ENCODE results near the gene PTPRD.

The PTPRD gene

DNA sequence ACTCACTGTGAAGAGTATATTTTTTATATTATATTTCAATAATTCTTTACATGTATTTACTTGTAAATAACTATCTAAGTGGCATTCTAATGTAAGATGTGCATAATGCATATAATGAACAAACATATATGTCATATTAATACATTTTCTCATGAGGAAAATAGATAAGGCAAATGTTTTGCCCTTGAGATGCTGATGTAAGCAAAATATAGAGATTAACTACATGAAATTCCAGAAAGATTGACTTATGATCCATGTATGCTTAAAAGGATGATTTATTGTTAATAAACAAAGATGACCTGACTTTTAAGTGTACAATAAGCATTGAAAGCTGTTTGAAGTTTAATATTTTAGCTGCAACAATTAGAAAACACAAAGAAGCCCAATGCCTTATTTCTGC, 559.9 kb downstream of the PTPRD start:
- Mint-ChIP-seq H3K36me3 (ENCODE audit: low read depth) (no peaks in the 10 kb centered on the region), H3K4me1 (no peaks in the 10 kb centered on the region), H3K9me3 (no peaks in the 10 kb centered on the region), H3K27me3 (no peaks in the 10 kb centered on the region), H3K27ac (no peak overlapping the region), H3K4me3 (no peak overlapping the region)
- ATAC-seq (no peak), DNase-seq (no peak)

- H3K4me3 Mint-ChIP-seq = no peak overlapping the region
- no peak for ATAC-seq
- no peaks in the 10 kb centered on the region for H3K36me3 Mint-ChIP-seq (ENCODE audit: low read depth)
- H3K27ac Mint-ChIP-seq = no peak overlapping the region
- H3K27me3 Mint-ChIP-seq = no peaks in the 10 kb centered on the region
- no peaks in the 10 kb centered on the region for H3K4me1 Mint-ChIP-seq
- no peak for DNase-seq
- no peaks in the 10 kb centered on the region for H3K9me3 Mint-ChIP-seq
Measured at GRCh38 chr9:10052181-10052580, 560.6 kb downstream of the PTPRD start.

DNA sequence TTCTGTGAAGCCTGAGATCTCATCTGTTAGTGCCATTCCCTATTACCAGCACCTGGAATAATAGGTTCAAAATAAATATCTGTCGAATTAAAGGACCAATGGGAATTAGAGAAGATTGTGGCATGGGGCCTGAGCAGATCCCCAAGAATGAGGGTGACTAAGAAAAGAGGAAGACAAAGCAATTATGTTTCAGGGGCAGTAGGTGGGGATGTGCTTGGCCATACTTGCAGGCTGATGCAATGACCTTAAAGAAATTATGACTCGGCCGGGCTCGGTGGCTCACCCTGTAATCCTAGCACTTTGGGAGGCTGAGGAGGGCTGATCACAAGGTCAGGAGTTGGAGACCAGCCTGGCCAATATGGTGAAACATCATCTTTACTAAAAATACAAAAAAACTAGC, 562.8 kb downstream of the PTPRD start:
- H3K4me3 Mint-ChIP-seq = no peak overlapping the region
- no peak for ATAC-seq
- no peaks in the 10 kb centered on the region for H3K36me3 Mint-ChIP-seq (ENCODE audit: low read depth)
- H3K27ac Mint-ChIP-seq = no peak overlapping the region
- no peaks in the 10 kb centered on the region for H3K4me1 Mint-ChIP-seq
- DNase-seq = no peak
- no peaks in the 10 kb centered on the region for H3K27me3 Mint-ChIP-seq
- no peaks in the 10 kb centered on the region for H3K9me3 Mint-ChIP-seq

GRCh38 chr9:10048994-10049393, 563.8 kb downstream of the PTPRD start:
- DNase-seq = no peak
- Mint-ChIP-seq H3K9me3 (no peaks in the 10 kb centered on the region), H3K4me1 (no peaks in the 10 kb centered on the region), H3K36me3 (ENCODE audit: low read depth) (no peaks in the 10 kb centered on the region), H3K27ac (no peak overlapping the region), H3K4me3 (no peak overlapping the region), H3K27me3 (no peaks in the 10 kb centered on the region)
- ATAC-seq = no peak

DNA sequence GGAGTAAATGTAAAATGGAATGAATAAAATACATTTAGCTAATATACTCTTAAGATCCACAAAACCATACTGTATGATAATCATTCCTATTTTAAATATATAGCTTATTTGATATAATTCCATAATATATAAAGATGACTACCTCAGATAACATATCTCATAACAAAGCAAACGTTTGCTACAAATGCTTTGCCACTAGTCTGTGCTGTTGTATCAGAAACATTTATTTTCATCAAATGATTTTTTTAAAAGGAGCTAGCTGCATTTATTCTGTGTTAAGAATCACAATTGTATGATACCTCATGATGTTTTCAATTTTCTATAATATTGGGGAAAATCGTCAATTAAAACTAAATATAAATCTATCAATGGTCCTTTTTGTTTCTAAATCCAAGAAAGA, 567.2 kb downstream of the PTPRD start:
- no peaks in the 10 kb centered on the region for H3K4me1 Mint-ChIP-seq
- ATAC-seq (no peak), DNase-seq (no peak)
- H3K27me3 Mint-ChIP-seq = no peaks in the 10 kb centered on the region
- H3K27ac Mint-ChIP-seq = no peak overlapping the region
- H3K36me3 Mint-ChIP-seq (ENCODE audit: low read depth) = no peaks in the 10 kb centered on the region
- H3K9me3 Mint-ChIP-seq = no peaks in the 10 kb centered on the region
- H3K4me3 Mint-ChIP-seq = no peak overlapping the region

GRCh38 chr9:10041726-10042229, 571.0 kb downstream of the PTPRD start:
- Mint-ChIP-seq H3K4me3 (no peak overlapping the region), H3K27ac (no peak overlapping the region), H3K27me3 (no peaks in the 10 kb centered on the region), H3K36me3 (ENCODE audit: low read depth) (no peaks in the 10 kb centered on the region), H3K4me1 (no peaks in the 10 kb centered on the region), H3K9me3 (no peaks in the 10 kb centered on the region)
- DNase-seq = no peak
- no peak for ATAC-seq

GRCh38 chr9:10036095-10036494, 576.7 kb downstream of the PTPRD start:
- DNase-seq (no peak), ATAC-seq (no peak)
- Mint-ChIP-seq H3K9me3 (peaks cover 3% of the 10 kb centered on the region), H3K27ac (no peak overlapping the region), H3K27me3 (no peaks in the 10 kb centered on the region), H3K4me3 (no peak overlapping the region), H3K36me3 (ENCODE audit: low read depth) (no peaks in the 10 kb centered on the region), H3K4me1 (no peaks in the 10 kb centered on the region)

DNA sequence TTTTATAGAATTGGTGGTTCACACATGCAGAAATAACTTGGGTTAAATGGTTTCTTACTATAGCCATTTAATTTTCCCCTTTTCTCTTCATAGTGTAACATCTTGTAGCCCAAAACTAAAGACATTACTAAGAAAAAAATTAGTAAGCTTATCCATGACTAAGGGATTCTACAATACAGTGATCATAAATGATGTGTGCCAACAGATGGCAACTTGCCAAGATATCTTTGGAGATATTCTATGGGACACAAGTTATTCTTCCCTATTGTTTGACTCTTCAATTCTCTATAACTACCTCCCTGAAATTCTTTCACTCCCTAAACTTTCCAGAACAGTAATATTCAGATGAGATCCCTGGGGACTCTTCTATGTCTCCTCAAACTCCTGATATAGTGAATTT, 580.6 kb downstream of the PTPRD start:
- H3K4me1 Mint-ChIP-seq = no peaks in the 10 kb centered on the region
- ATAC-seq = no peak
- H3K36me3 Mint-ChIP-seq (ENCODE audit: low read depth) = no peaks in the 10 kb centered on the region
- no peak overlapping the region for H3K27ac Mint-ChIP-seq
- peaks cover 19% of the 10 kb centered on the region for H3K9me3 Mint-ChIP-seq
- H3K27me3 Mint-ChIP-seq = no peaks in the 10 kb centered on the region
- no peak for DNase-seq
- no peak overlapping the region for H3K4me3 Mint-ChIP-seq

DNA sequence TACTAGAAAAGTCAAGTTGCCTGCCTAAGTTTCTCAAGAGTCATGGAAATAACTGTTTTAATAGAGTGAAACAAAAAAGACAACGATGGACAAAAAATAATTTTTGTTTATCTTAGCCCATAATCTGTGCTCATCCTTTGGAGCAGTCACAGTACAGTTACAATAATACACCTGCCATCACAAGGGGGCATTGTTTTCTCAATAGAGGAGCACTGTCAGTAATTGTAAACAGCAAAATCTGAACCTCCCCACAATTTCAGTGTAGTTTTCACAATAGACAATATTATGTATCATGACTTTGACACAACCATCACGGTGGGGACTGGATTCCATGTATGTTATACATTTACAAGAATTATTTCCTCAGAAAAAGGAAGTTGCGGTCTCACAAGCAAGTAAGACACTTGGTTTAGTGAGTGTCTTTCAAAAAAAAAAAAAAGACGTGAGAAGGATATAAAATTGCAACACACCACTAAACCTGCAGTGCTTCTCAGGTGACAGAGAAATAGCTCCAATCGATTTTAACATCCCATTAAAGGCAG, 586.3 kb downstream of the PTPRD start:
- Mint-ChIP-seq H3K4me1 (no peaks in the 10 kb centered on the region), H3K4me3 (no peak overlapping the region), H3K9me3 (peaks cover 22% of the 10 kb centered on the region), H3K36me3 (ENCODE audit: low read depth) (no peaks in the 10 kb centered on the region), H3K27me3 (no peaks in the 10 kb centered on the region), H3K27ac (no peak overlapping the region)
- no peak for DNase-seq
- no peak for ATAC-seq

- Mint-ChIP-seq H3K36me3 (ENCODE audit: low read depth) (no peaks in the 10 kb centered on the region), H3K4me1 (no peaks in the 10 kb centered on the region), H3K27ac (no peak overlapping the region), H3K27me3 (no peaks in the 10 kb centered on the region), H3K4me3 (no peak overlapping the region), H3K9me3 (peaks cover 4% of the 10 kb centered on the region)
- DNase-seq (no peak), ATAC-seq (no peak)
Measured at GRCh38 chr9:10015755-10016154, 597.0 kb downstream of the PTPRD start.

- H3K4me1 Mint-ChIP-seq = no peaks in the 10 kb centered on the region
- H3K27ac Mint-ChIP-seq = no peak overlapping the region
- ATAC-seq (no peak), DNase-seq (no peak)
- no peak overlapping the region for H3K4me3 Mint-ChIP-seq
- H3K36me3 Mint-ChIP-seq (ENCODE audit: low read depth) = no peaks in the 10 kb centered on the region
- no peaks in the 10 kb centered on the region for H3K27me3 Mint-ChIP-seq
- H3K9me3 Mint-ChIP-seq = peaks cover 4% of the 10 kb centered on the region
Measured at GRCh38 chr9:10014889-10015288, 597.9 kb downstream of the PTPRD start.

- H3K9me3 Mint-ChIP-seq = no peaks in the 10 kb centered on the region
- no peak for DNase-seq
Measured at GRCh38 chr9:10009401-10009800, 603.4 kb downstream of the PTPRD start.

DNA sequence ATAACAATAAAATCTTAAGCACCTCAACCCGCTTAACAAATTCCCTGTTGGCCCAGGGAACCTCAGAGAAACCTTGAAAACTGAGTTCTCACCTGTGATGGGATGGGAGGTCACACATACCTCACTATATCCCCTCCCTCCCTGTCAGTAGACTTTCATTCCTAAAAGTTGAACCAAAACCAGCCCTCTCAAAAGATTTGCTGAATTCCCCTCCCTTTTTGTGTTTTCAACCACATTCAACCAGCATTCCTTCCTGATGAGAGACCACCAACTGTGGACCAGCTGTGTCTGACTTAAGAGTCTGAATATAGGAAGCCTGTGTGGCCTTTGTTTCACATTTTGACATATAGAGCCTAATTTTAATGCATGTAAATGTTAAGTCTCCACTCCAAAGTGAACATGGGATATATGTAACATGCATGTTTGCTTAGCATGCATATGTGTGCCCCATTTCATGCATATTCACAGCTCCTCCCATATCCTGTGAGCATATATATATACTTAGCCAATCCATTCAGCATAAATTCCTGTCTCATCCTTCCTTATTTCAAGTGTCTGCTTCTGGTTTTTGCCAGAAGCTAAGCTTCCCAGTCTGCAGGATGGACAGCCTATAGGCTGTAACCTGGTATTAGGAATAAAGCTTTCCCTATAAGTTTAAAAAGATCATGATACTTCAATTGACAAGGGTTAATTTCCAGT, 604.6 kb downstream of the PTPRD start:
- H3K4me3 Mint-ChIP-seq = no peak overlapping the region
- no peaks in the 10 kb centered on the region for H3K36me3 Mint-ChIP-seq (ENCODE audit: low read depth)
- ATAC-seq (no peak), DNase-seq (no peak)
- no peaks in the 10 kb centered on the region for H3K4me1 Mint-ChIP-seq
- H3K27ac Mint-ChIP-seq = no peak overlapping the region
- no peaks in the 10 kb centered on the region for H3K27me3 Mint-ChIP-seq
- no peaks in the 10 kb centered on the region for H3K9me3 Mint-ChIP-seq

More at GRCh38 chr9:10009401-10009800, 603.4 kb downstream of the PTPRD start:
- Mint-ChIP-seq H3K4me1 (no peaks in the 10 kb centered on the region), H3K4me3 (no peak overlapping the region), H3K27ac (no peak overlapping the region), H3K27me3 (no peaks in the 10 kb centered on the region), H3K36me3 (ENCODE audit: low read depth) (no peaks in the 10 kb centered on the region)
- no peak for ATAC-seq

- no peaks in the 10 kb centered on the region for H3K9me3 Mint-ChIP-seq
- no peak overlapping the region for H3K4me3 Mint-ChIP-seq
- no peaks in the 10 kb centered on the region for H3K4me1 Mint-ChIP-seq
Measured at GRCh38 chr9:10007356-10007755, 605.4 kb downstream of the PTPRD start.

GRCh38 chr9:10005206-10005605, 607.6 kb downstream of the PTPRD start:
- ATAC-seq (no peak), DNase-seq (no peak)
- Mint-ChIP-seq H3K27ac (no peak overlapping the region), H3K4me1 (no peaks in the 10 kb centered on the region), H3K9me3 (no peaks in the 10 kb centered on the region), H3K36me3 (ENCODE audit: low read depth) (no peaks in the 10 kb centered on the region), H3K4me3 (no peak overlapping the region), H3K27me3 (no peaks in the 10 kb centered on the region)

More at GRCh38 chr9:10007356-10007755, 605.4 kb downstream of the PTPRD start:
- Mint-ChIP-seq H3K27me3 (no peaks in the 10 kb centered on the region), H3K27ac (no peak overlapping the region), H3K36me3 (ENCODE audit: low read depth) (no peaks in the 10 kb centered on the region)
- no peak for ATAC-seq
- no peak for DNase-seq

All from activated naive CD8-positive, alpha-beta T cell treated with anti-CD3 and anti-CD28 coated beads, Interleukin-2, amount 50 U/mL, for 24 hours (primary cell).